NCI-H526 (cell line): ENCODE results near the gene SUMO3.

Experiments
- DNase-seq, 2 experiments: peaks; one replicate each; lab custom pipeline; 2025; lab: John Stamatoyannopoulos, UW

SUMO3 gene

GRCh38 chr21:44779417-44780136 lies 38.3 kb downstream of the SUMO3 start:
- no peak for DNase-seq

GRCh38 chr21:44778983-44779382 lies 38.9 kb downstream of the SUMO3 start:
- no peak for DNase-seq

- no peak for DNase-seq
Measured at GRCh38 chr21:44778499-44778911, 39.4 kb downstream of the SUMO3 start.

- no peak for DNase-seq
Measured at GRCh38 chr21:44778094-44778493, 39.8 kb downstream of the SUMO3 start.

- no peak for DNase-seq
Measured at GRCh38 chr21:44774972-44775371, 42.9 kb downstream of the SUMO3 start.

GRCh38 chr21:44773291-44773932 lies 44.5 kb downstream of the SUMO3 start:
- peak; percentile 91 to 95 for DNase-seq

- no peak for DNase-seq
Measured at GRCh38 chr21:44771896-44772525, 45.9 kb downstream of the SUMO3 start.

- DNase-seq: no peak
Measured at GRCh38 chr21:44767834-44768831, 49.7 kb downstream of the SUMO3 start.

- DNase-seq: no peak
Measured at GRCh38 chr21:44766818-44767354, 51.0 kb downstream of the SUMO3 start.

- DNase-seq: no peak
Measured at GRCh38 chr21:44766014-44766817, 51.6 kb downstream of the SUMO3 start.

- peak in 1 of 2 experiments; percentile 40 for DNase-seq
Measured at GRCh38 chr21:44765231-44766013, 52.4 kb downstream of the SUMO3 start.

GRCh38 chr21:44764319-44765230 lies 53.3 kb downstream of the SUMO3 start:
- no peak for DNase-seq

- DNase-seq: no peak
Measured at GRCh38 chr21:44763451-44764318, 54.2 kb downstream of the SUMO3 start.

- no peak for DNase-seq
Measured at GRCh38 chr21:44763050-44763378, 54.8 kb downstream of the SUMO3 start.

- DNase-seq: no peak
Measured at GRCh38 chr21:44762221-44763049, 55.4 kb downstream of the SUMO3 start.

- DNase-seq: peak in 1 of 2 experiments; percentile 49
Measured at GRCh38 chr21:44761747-44762208, 56.1 kb downstream of the SUMO3 start.
